HG02981 (cell line): ENCODE measurements around the gene TMEM9B.
"Not testable (repeated sequence)": the region's sequence is repeated elsewhere in the genome, so short reads cannot be mapped to it uniquely, and the experiment has no call there.

Experiments
- ATAC-seq: cut with Tn5 transposase; IDR thresholded peaks from one replicate; pipeline ENCODE4 v1.9.1; 2021; ENCODE audit warnings: mild to moderate bottlenecking, moderate library complexity; ENCODE audit not compliant: unreplicated experiment

Gene TMEM9B

GRCh38 chr11:8979365-8979764 is 15.1 kb upstream of the TMEM9B start:
- not testable (repeated sequence) for ATAC-seq

GRCh38 chr11:8973121-8973520 is 8.9 kb upstream of the TMEM9B start:
- no peak for ATAC-seq

- no peak for ATAC-seq
Measured at GRCh38 chr11:8971924-8972316, 7.7 kb upstream of the TMEM9B start.

- ATAC-seq, result no peak
Measured at GRCh38 chr11:8971196-8971923, 7.1 kb upstream of the TMEM9B start.

- ATAC-seq, result no peak
Measured at GRCh38 chr11:8967184-8967583, 2.9 kb upstream of the TMEM9B start.

- ATAC-seq, result peak; percentile 49
Measured at GRCh38 chr11:8963569-8964323, 496 bp downstream of the TMEM9B start.

- no peak for ATAC-seq
Measured at GRCh38 chr11:8962841-8963240, 1.4 kb downstream of the TMEM9B start.

- no peak for ATAC-seq
Measured at GRCh38 chr11:8961401-8961800, 2.8 kb downstream of the TMEM9B start.

- peak; percentile 38 for ATAC-seq
Measured at GRCh38 chr11:8959546-8960166, 4.6 kb downstream of the TMEM9B start.

- ATAC-seq, result no peak
Measured at GRCh38 chr11:8956860-8957259, 7.4 kb downstream of the TMEM9B start.

GRCh38 chr11:8948886-8949285 is 15.4 kb downstream of the TMEM9B start:
- no peak for ATAC-seq

GRCh38 chr11:8947230-8947943 is 16.9 kb downstream of the TMEM9B start:
- ATAC-seq, result no peak

- ATAC-seq, result no peak
Measured at GRCh38 chr11:8942518-8943066, 21.6 kb downstream of the TMEM9B start, which contains the start of gene ASCL3. TSS of gene ASCL3 (minus strand) at chr11:8943016. CDS start at chr11:8938161, 4,855 bp downstream.

GRCh38 chr11:8941341-8942103 is 22.7 kb downstream of the TMEM9B start:
- no peak for ATAC-seq

- ATAC-seq, result no peak
Measured at GRCh38 chr11:8937659-8938058, 26.6 kb downstream of the TMEM9B start.

GRCh38 chr11:8937159-8937558 is 27.1 kb downstream of the TMEM9B start:
- no peak for ATAC-seq

- not testable (repeated sequence) for ATAC-seq
Measured at GRCh38 chr11:8935789-8936188, 28.5 kb downstream of the TMEM9B start.

GRCh38 chr11:8934742-8935488 is 29.3 kb downstream of the TMEM9B start:
- ATAC-seq, result no peak

GRCh38 chr11:8933931-8934330 is 30.3 kb downstream of the TMEM9B start:
- no peak for ATAC-seq
